Measurements from ENCODE around the gene ZC3H4. TPM values are rescaled to one million over a fixed set of nuclear protein-coding genes. Genes with fewer than 3 reads are reported as not detected.
A peak's percentile ranks its signal among the peaks of the same experiment; 100 is the strongest.

ZC3H4 gene
- total RNA-seq, 4 donors from 2014 or later = 25.5 to 40.4 (median 34.2) TPM

GRCh38 chr19:47020132-47020805 lies 93.3 kb downstream of the ZC3H4 start:
- Histone ChIP-seq H3K4me3 (peak overlapping the region in 3 of 4 donors; percentile 4 to 33 (median 12)), H3K27me3 (peaks cover 0 to 50% of the 10 kb centered on the region in 2 donors)
- WGBS, 2 donors = 1 to 2% methylated on average over 29 to 34 of the region's 62 CpGs

GRCh38 chr19:47019431-47020041 lies 94.0 kb downstream of the ZC3H4 start, which contains the start of gene NPAS1:
Gene NPAS1 (plus strand): TSS chr19:47019837. CDS start chr19:47021048, 1,211 bp downstream.
- TF ChIP-seq, protein P1, sequence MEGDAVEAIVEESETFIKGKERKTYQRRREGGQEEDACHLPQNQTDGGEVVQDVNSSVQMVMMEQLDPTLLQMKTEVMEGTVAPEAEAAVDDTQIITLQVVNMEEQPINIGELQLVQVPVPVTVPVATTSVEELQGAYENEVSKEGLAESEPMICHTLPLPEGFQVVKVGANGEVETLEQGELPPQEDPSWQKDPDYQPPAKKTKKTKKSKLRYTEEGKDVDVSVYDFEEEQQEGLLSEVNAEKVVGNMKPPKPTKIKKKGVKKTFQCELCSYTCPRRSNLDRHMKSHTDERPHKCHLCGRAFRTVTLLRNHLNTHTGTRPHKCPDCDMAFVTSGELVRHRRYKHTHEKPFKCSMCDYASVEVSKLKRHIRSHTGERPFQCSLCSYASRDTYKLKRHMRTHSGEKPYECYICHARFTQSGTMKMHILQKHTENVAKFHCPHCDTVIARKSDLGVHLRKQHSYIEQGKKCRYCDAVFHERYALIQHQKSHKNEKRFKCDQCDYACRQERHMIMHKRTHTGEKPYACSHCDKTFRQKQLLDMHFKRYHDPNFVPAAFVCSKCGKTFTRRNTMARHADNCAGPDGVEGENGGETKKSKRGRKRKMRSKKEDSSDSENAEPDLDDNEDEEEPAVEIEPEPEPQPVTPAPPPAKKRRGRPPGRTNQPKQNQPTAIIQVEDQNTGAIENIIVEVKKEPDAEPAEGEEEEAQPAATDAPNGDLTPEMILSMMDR (IDR thresholded peaks at IDR 0.05) = no peak
- TF ChIP-seq EP300 (IDR thresholded peaks at IDR 0.05) (no peak), POLR2A (IDR thresholded peaks at IDR 0.05) (no peak)
- Histone ChIP-seq H3K4me3 (peak within 1 kb of the TSS in 3 of 4 donors; percentile 4 to 33 (median 12)), H3K4me1 (peaks cover 0 to 42% (median 17%) of the 10 kb centered on the region in 4 donors), H3K9me3 (no peaks in the 10 kb centered on the region), H3K36me3 (no peaks in the 10 kb centered on the region), H3K27me3 (peaks cover 0 to 45% of the 10 kb centered on the region in 2 donors), H3K27ac (no peak within 1 kb of the TSS)
- DNase-seq (ENCODE audit: low spot score in 2 of 2) = no peak
- WGBS, 2 donors = 5 to 12% methylated on average over 13 to 30 of the region's 58 CpGs

More at GRCh38 chr19:47020132-47020805, 93.3 kb downstream of the ZC3H4 start:
- Histone ChIP-seq H3K36me3 (no peaks in the 10 kb centered on the region), H3K9me3 (no peaks in the 10 kb centered on the region), H3K4me1 (peaks cover 0 to 42% (median 17%) of the 10 kb centered on the region in 4 donors), H3K27ac (no peak overlapping the region)
- no peak for DNase-seq (ENCODE audit: low spot score in 2 of 2)
- TF ChIP-seq EP300 (IDR thresholded peaks at IDR 0.05) (no peak), POLR2A (IDR thresholded peaks at IDR 0.05) (no peak)
- TF ChIP-seq, protein P1 (IDR thresholded peaks at IDR 0.05) = no peak

GRCh38 chr19:47018923-47019322 lies 94.7 kb downstream of the ZC3H4 start:
- 58 to 61% methylated on average over 13 of the region's 13 CpGs for WGBS, 2 donors
- Histone ChIP-seq H3K27me3 (peaks cover 0 to 39% of the 10 kb centered on the region in 2 donors), H3K36me3 (no peaks in the 10 kb centered on the region), H3K27ac (no peak overlapping the region), H3K4me3 (no peak overlapping the region), H3K9me3 (no peaks in the 10 kb centered on the region), H3K4me1 (peaks cover 0 to 42% (median 17%) of the 10 kb centered on the region in 4 donors)
- no peak for DNase-seq (ENCODE audit: low spot score in 2 of 2)
- TF ChIP-seq POLR2A (IDR thresholded peaks at IDR 0.05) (no peak), EP300 (IDR thresholded peaks at IDR 0.05) (no peak)
- TF ChIP-seq, protein P1 (IDR thresholded peaks at IDR 0.05) = no peak

Other genes starting within 250 kb of the ZC3H4 start
- under 1 TPM in 2 of 4 donors, not detected in 2; 0.39 to 0.42 TPM for gene NPAS1, start 93.9 kb downstream of the ZC3H4 start, total RNA-seq
- gene TMEM160, start 65.2 kb downstream of the ZC3H4 start, total RNA-seq = 10 to 100 TPM; 37.5 to 78.5 (median 66.8) TPM
- gene SAE1, start 17.1 kb upstream of the ZC3H4 start, total RNA-seq = 10 to 100 TPM; 37.9 to 66.9 (median 50.8) TPM
- gene BBC3, start 117.4 kb upstream of the ZC3H4 start, total RNA-seq = 10 to 100 TPM in 1 of 4 donors, 1 to 10 TPM in 3; 2.8 to 11.0 (median 6.3) TPM
- gene CCDC9, start 142.7 kb upstream of the ZC3H4 start, total RNA-seq = 10 to 100 TPM; 23.8 to 39.0 (median 32.7) TPM
- 10 to 100 TPM in 3 of 4 donors, 1 to 10 TPM in 1; 9.6 to 33.9 (median 25.4) TPM for gene INAFM1, start 161.1 kb upstream of the ZC3H4 start, total RNA-seq
- 10 to 100 TPM in 3 of 4 donors, 1 to 10 TPM in 1; 5.0 to 34.5 (median 12.7) TPM for gene C5AR1, start 196.1 kb upstream of the ZC3H4 start, total RNA-seq
- 10 to 100 TPM in 1 of 4 donors, 1 to 10 TPM in 3; 1.5 to 11.0 (median 4.7) TPM for gene C5AR2, start 218.4 kb upstream of the ZC3H4 start, total RNA-seq
- 10 to 100 TPM; 12.4 to 43.8 (median 13.9) TPM for gene DHX34, start 235.5 kb upstream of the ZC3H4 start, total RNA-seq

All from tibial nerve (tissue), 4 donors.